ENCODE measurements around the gene ADARB2.
A peak's percentile ranks its signal among the peaks of the same experiment; 100 is the strongest.
"Not testable (repeated sequence)": the region's sequence is repeated elsewhere in the genome, so short reads cannot be mapped to it uniquely, and the experiment has no call there.

Gene ADARB2

GRCh38 chr10:1268831-1269230, 468.5 kb downstream of the ADARB2 start:
- DNase-seq, result peak; percentile 19

GRCh38 chr10:1267568-1267967, 469.8 kb downstream of the ADARB2 start:
- DNase-seq, result no peak

- no peak for DNase-seq
Observed at GRCh38 chr10:1267148-1267547, 470.2 kb downstream of the ADARB2 start.

GRCh38 chr10:1266033-1266802, 471.1 kb downstream of the ADARB2 start:
- no peak for DNase-seq

- no peak for DNase-seq
Observed at GRCh38 chr10:1264001-1264400, 473.3 kb downstream of the ADARB2 start.

GRCh38 chr10:1257274-1257673, 480.1 kb downstream of the ADARB2 start:
- no peak for DNase-seq

GRCh38 chr10:1256432-1256725, 480.9 kb downstream of the ADARB2 start:
- peak; percentile 79 for DNase-seq

- DNase-seq, result peak; percentile 15
Observed at GRCh38 chr10:1255600-1256431, 481.5 kb downstream of the ADARB2 start.

- peak; percentile 50 for DNase-seq
Observed at GRCh38 chr10:1255118-1255517, 482.2 kb downstream of the ADARB2 start.

GRCh38 chr10:1253523-1254353, 483.6 kb downstream of the ADARB2 start:
- DNase-seq, result no peak

- DNase-seq, result no peak
Observed at GRCh38 chr10:1251769-1252168, 485.6 kb downstream of the ADARB2 start.

GRCh38 chr10:1249142-1249920, 488.0 kb downstream of the ADARB2 start:
- no peak for DNase-seq

GRCh38 chr10:1248262-1248630, 489.1 kb downstream of the ADARB2 start:
- not testable (repeated sequence) for DNase-seq

- no peak for DNase-seq
Observed at GRCh38 chr10:1247598-1248261, 489.6 kb downstream of the ADARB2 start.

GRCh38 chr10:1244493-1244892, 492.8 kb downstream of the ADARB2 start:
- no peak for DNase-seq

GRCh38 chr10:1243486-1244234, 493.7 kb downstream of the ADARB2 start:
- DNase-seq, result no peak

- no peak for DNase-seq
Observed at GRCh38 chr10:1242975-1243374, 494.4 kb downstream of the ADARB2 start.

- no peak for DNase-seq
Observed at GRCh38 chr10:1241973-1242935, 495.1 kb downstream of the ADARB2 start.

GRCh38 chr10:1241322-1241890, 495.9 kb downstream of the ADARB2 start:
- no peak for DNase-seq

GRCh38 chr10:1240341-1240775, 497.0 kb downstream of the ADARB2 start:
- peak; percentile 19 for DNase-seq
